ENCODE results near the gene RNF180.

DNA sequence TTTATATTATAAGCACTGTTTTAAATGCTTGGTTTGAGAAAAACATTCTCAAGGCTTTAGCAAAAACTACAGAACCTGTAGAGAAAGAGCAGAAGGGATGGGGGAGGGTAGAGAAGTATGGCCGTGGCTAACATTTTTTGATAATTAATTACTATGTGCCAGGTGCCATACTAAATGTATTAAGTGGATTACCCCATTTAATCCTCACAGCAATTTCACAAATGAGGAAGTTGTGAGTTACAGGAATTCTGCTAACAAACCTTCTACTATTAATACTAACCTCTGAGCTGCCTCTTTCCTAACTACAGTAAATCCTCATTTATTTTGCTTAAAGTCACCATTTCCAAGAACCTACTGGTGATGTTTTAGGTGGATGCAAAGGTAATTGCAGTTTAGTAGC, 157.9 kb downstream of the RNF180 start:
- no peak for TF ChIP-seq EZH2 (IDR thresholded peaks at IDR 0.05)
- no peak for TF ChIP-seq POLR2AphosphoS5 (IDR thresholded peaks at IDR 0.05; ENCODE audit: borderline replicate concordance, low read depth, low read length)
